Fibroblast of lung (primary cell): ENCODE results near the gene OMP. TPM values are rescaled to one million over a fixed set of nuclear protein-coding genes. Genes with fewer than 3 reads are reported as not detected.

Experiments used
- DNase-seq, 2 donors: peaks; one replicate each; pipeline versions ENCODE4 v3.0.0 to v3.0.0-alpha.2; 2010; ENCODE audit warnings: low read depth in 2 of 2
- H2AFZ ChIP-seq: 2 replicates; pipeline ENCODE4 v1.5.1; 2012; ENCODE audit warnings: low read length, control low read depth, inconsistent platforms
- H3K27ac ChIP-seq: 2 replicates; pipeline ENCODE4 v1.5.1; 2011; ENCODE audit warnings: low read length, control low read depth; ENCODE audit not compliant: insufficient read depth
- H3K27me3 ChIP-seq: 2 replicates; pipeline ENCODE4 v1.5.1; 2011; ENCODE audit warnings: mild to moderate bottlenecking, low read length; ENCODE audit not compliant: control insufficient read depth, insufficient read depth
- H3K36me3 ChIP-seq: 2 replicates; pipeline ENCODE4 v1.5.1; 2011; ENCODE audit warnings: low read length; ENCODE audit not compliant: control insufficient read depth, insufficient read depth
- H3K4me1 ChIP-seq: 2 replicates; pipeline ENCODE4 v1.5.1; 2011; ENCODE audit warnings: low read length; ENCODE audit not compliant: control insufficient read depth, insufficient read depth; ENCODE audit errors: extremely low read depth
- H3K4me2 ChIP-seq: 2 replicates; pipeline ENCODE4 v1.5.1; 2011; ENCODE audit warnings: low read length, control low read depth; ENCODE audit not compliant: insufficient read depth; ENCODE audit errors: extremely low read depth
- H3K4me3 ChIP-seq, 4 experiments: fragments of 200-600 bp in 1 of 4; sonication (generic) in 1 of 4; replicated peaks in 1 of 4; 2 replicates each; pipeline ENCODE4 v1.5.1; 2011 to 2016; ENCODE audit warnings: low read length in 4 of 4, low read depth in 3 of 4, mild to moderate bottlenecking in 3 of 4, control low read depth in 2 of 4, inconsistent platforms in 1 of 4, mixed read lengths in 1 of 4; ENCODE audit not compliant: insufficient read depth in 1 of 4; ENCODE audit errors: control extremely low read depth in 1 of 4
- H3K79me2 ChIP-seq: 2 replicates; pipeline ENCODE4 v1.5.1; 2012; ENCODE audit warnings: mild to moderate bottlenecking, low read length, inconsistent platforms; ENCODE audit not compliant: control insufficient read depth, insufficient read depth
- H3K9ac ChIP-seq: 2 replicates; pipeline ENCODE4 v1.5.1; 2011; ENCODE audit warnings: mild to moderate bottlenecking, low read length, control low read depth; ENCODE audit not compliant: insufficient read depth
- H3K9me3 ChIP-seq: 2 replicates; pipeline ENCODE4 v1.5.1; 2012; ENCODE audit warnings: low read depth, low read length; ENCODE audit not compliant: control insufficient read depth, insufficient read depth
- H4K20me1 ChIP-seq: 2 replicates; pipeline ENCODE4 v1.5.1; 2011; ENCODE audit warnings: low read length; ENCODE audit not compliant: control insufficient read depth, insufficient read depth; ENCODE audit errors: extremely low read depth
- CTCF ChIP-seq, 2 donors: IDR thresholded peaks in 1 of 2; conservative IDR thresholded peaks in 1 of 2; 1 replicate in 1 of 2; 2 replicates in 1 of 2; pipeline ENCODE4 v1.5.1; 2011 to 2012; ENCODE audit warnings: low read length in 2 of 2, control low read depth in 1 of 2, inconsistent platforms in 1 of 2, low read depth in 1 of 2, mild to moderate bottlenecking in 1 of 2
- EZH2 ChIP-seq: IDR thresholded peaks from 2 replicates; pipeline ENCODE4 v1.5.1; 2012; ENCODE audit warnings: low read length, control low read depth, mild to moderate bottlenecking; ENCODE audit errors: missing control alignments
- polyA plus RNA-seq, 2 donors: library from polyadenylated mRNA; depleted of rRNA in 1 of 2; stranded (reverse) in 1 of 2; unstranded in 1 of 2; fragments of >200 nt; gene quantifications; 2 replicates each; pipeline ENCODE4 v1.2.1, GENCODE V29; 2011 to 2012; ENCODE audit warnings: missing spikeins in 1 of 2
- total RNA-seq: library from RNA; depleted of rRNA; stranded (reverse); fragments of >200 nt; gene quantifications from 2 replicates; pipeline ENCODE4 v1.2.1, GENCODE V29; 2014

OMP gene
- total and polyA plus RNA-seq, 2 donors (not counting 1 experiment from before 2014, with no cell fraction given) = 0.83 TPM; not detected in 1

DNA sequence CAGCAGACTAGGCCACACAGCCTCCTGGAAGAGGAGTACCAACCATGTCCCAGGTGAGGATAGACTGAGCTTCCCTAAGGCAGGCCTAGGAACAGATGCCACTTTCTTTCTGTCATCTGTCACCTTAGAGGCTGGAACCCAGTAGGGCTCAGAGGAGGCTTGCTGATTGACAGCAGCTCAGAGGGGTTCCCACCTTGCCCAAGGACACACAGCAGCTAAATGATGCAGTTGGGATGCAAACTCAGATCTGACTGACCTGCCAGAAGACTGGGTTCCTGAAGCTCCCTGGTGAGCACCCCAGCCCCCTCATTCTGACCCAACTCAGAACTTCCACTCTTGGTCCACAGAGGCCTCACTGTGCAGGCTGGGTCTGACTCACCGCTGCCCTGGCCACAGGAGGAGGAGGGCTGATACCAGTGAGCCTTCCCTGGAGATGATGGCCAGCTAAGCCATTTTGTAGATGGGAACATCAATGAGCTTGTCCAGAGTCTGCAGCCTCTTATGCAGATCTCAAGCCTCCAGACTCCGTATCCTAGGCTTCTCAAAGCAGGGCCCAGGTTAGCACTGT, 21.9 kb upstream of the OMP start:
- TF ChIP-seq CTCF (conservative IDR thresholded peaks at IDR 0.05 in 1 of 2, IDR thresholded peaks at IDR 0.05 in 1 of 2; ENCODE audit: low read depth in 1 of 2, low read length in 2 of 2) (no peak), EZH2 (no peak)
- peaks cover 1% of the 10 kb centered on the region for H3K79me2 ChIP-seq
- H3K4me2 ChIP-seq = no peak overlapping the region
- H3K4me3 ChIP-seq = no peak overlapping the region
- H2AFZ ChIP-seq = no peak overlapping the region
- no peaks in the 10 kb centered on the region for H3K27me3 ChIP-seq
- no peak overlapping the region for H3K27ac ChIP-seq
- H3K9me3 ChIP-seq = no peaks in the 10 kb centered on the region
- DNase-seq = peak in 1 of 2 donors; percentile 43
- peaks cover 2% of the 10 kb centered on the region for H3K36me3 ChIP-seq
- no peak overlapping the region for H3K9ac ChIP-seq
- H4K20me1 ChIP-seq = no peaks in the 10 kb centered on the region
- H3K4me1 ChIP-seq = peaks cover 12% of the 10 kb centered on the region

DNA sequence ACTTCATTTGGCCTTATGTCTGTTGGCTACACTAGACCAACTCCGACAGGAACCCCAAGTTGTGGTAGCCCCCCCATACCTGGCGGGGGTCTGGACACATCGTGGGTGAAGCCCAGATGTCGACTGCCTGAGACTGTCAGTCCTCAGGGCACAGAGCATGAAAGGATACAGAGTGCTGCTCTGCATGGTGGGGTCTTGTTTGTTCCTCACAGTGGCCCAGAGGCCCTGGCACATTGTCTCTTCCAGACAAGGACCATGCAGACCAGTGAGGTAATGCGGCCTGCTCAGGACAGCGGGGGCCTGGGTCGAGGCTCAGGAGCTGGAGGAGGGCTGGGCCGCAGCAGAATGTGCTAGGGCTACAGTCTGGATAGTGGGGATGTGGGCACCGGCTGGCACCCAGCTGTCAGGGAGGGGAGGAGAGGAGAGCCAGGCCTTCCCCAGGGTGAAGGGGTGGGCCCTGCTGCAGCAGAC, 21.2 kb upstream of the OMP start:
- no peaks in the 10 kb centered on the region for H3K9me3 ChIP-seq
- H3K27me3 ChIP-seq = no peaks in the 10 kb centered on the region
- H3K4me3 ChIP-seq = no peak overlapping the region
- no peak overlapping the region for H2AFZ ChIP-seq
- H3K36me3 ChIP-seq = peaks cover 2% of the 10 kb centered on the region
- H3K27ac ChIP-seq = no peak overlapping the region
- H3K9ac ChIP-seq = no peak overlapping the region
- no peak overlapping the region for H3K4me2 ChIP-seq
- H4K20me1 ChIP-seq = no peaks in the 10 kb centered on the region
- H3K79me2 ChIP-seq = peaks cover 1% of the 10 kb centered on the region
- TF ChIP-seq CTCF (conservative IDR thresholded peaks at IDR 0.05 in 1 of 2, IDR thresholded peaks at IDR 0.05 in 1 of 2; ENCODE audit: low read depth in 1 of 2, low read length in 2 of 2) = no peak
- no peak for TF ChIP-seq EZH2
- peaks cover 12% of the 10 kb centered on the region for H3K4me1 ChIP-seq
- no peak for DNase-seq

GRCh38 chr11:77081976-77082836, 20.4 kb upstream of the OMP start:
- Histone ChIP-seq H3K27me3 (no peaks in the 10 kb centered on the region), H3K79me2 (peaks cover 1% of the 10 kb centered on the region), H4K20me1 (no peaks in the 10 kb centered on the region), H3K4me3 (no peak overlapping the region), H2AFZ (peak overlapping the region; percentile 24), H3K4me2 (no peak overlapping the region), H3K9me3 (no peaks in the 10 kb centered on the region), H3K4me1 (peaks cover 12% of the 10 kb centered on the region), H3K36me3 (peaks cover 2% of the 10 kb centered on the region), H3K9ac (no peak overlapping the region), H3K27ac (peak overlapping the region; percentile 17)
- DNase-seq = no peak
- TF ChIP-seq EZH2 = no peak
- TF ChIP-seq CTCF (conservative IDR thresholded peaks at IDR 0.05 in 1 of 2, IDR thresholded peaks at IDR 0.05 in 1 of 2; ENCODE audit: low read depth in 1 of 2, low read length in 2 of 2) = no peak
